K562 (cell line): Measurements from ENCODE around the gene PRDM1. TPM values are rescaled to one million over a fixed set of nuclear protein-coding genes. Genes with fewer than 3 reads are reported as not detected.

ENCODE experiments used
- ARHGAP35 ChIP-seq: fragments of 450-650 bp; IDR thresholded peaks from 2 replicates; pipeline ENCODE4 v1.6.1; 2018; ENCODE audit not compliant: partially characterized antibody
- BRF2 ChIP-seq: IDR thresholded peaks from 3 replicates; pipeline ENCODE4 v1.6.1; 2011; ENCODE audit warnings: borderline replicate concordance, mild to moderate bottlenecking; ENCODE audit not compliant: insufficient read length, insufficient read depth
- CCAR2 ChIP-seq: fragments of 200-400 bp; formaldehyde crosslinking; IDR thresholded peaks from 2 replicates; pipeline ENCODE4 v1.6.1; 2017; ENCODE audit warnings: mild to moderate bottlenecking, low read depth, low read length
- HSF4 ChIP-seq: fragments of 250-450 bp; sonication (Bioruptor Pico); IDR thresholded peaks from 2 replicates; pipeline ENCODE4 v2.1.2; 2022; ENCODE audit warnings: mild to moderate bottlenecking, moderate library complexity, borderline replicate concordance
- ID3 ChIP-seq, 2 experiments: fragments of 250-450 bp in 1 of 2; fragments of 450-650 bp in 1 of 2; sonication (Bioruptor Pico) in 1 of 2; IDR thresholded peaks; 2 replicates each; pipeline versions ENCODE4 v1.6.1 to v1.8.0; 2016 to 2021; ENCODE audit warnings: mild to moderate bottlenecking in 2 of 2, moderate library complexity in 2 of 2, missing compliant biosample characterization in 1 of 2, missing genetic modification characterization in 1 of 2
- PHB2 ChIP-seq: fragments of 450-650 bp; IDR thresholded peaks from 2 replicates; pipeline ENCODE4 v1.6.1; 2017; ENCODE audit warnings: low read depth
- THRA ChIP-seq: fragments of 450-650 bp; IDR thresholded peaks from 2 replicates; pipeline ENCODE4 v1.6.1; 2017; ENCODE audit warnings: mild to moderate bottlenecking, moderate library complexity
- ZBTB12 ChIP-seq: fragments of 250-450 bp; sonication (Bioruptor Pico); IDR thresholded peaks from 2 replicates; pipeline ENCODE4 v1.4.0; 2020
- ZNF175 ChIP-seq: fragments of 200-800 bp; sonication (Bioruptor generic); IDR thresholded peaks from 2 replicates; pipeline ENCODE4 v1.6.1; 2016; ENCODE audit warnings: low read depth, mild to moderate bottlenecking, missing genetic modification characterization, missing compliant biosample characterization
- ZNF318 ChIP-seq, 2 experiments: fragments of 450-650 bp; IDR thresholded peaks; 2 replicates each; pipeline ENCODE4 v1.6.1; 2016; ENCODE audit warnings: mild to moderate bottlenecking in 2 of 2, borderline replicate concordance in 1 of 2, low read depth in 1 of 2, moderate library complexity in 1 of 2
- polyA plus RNA-seq, 8 experiments: library from polyadenylated mRNA; depleted of rRNA in 4 of 8; stranded (reverse) in 5 of 8; unstranded in 3 of 8; fragments of >200 nt; fragmentation: Nextera tagmentation in 2 of 8; fragmentation: Illumina TruSeq in 1 of 8; extraction: Ambion mirVana in 2 of 8; extraction: Trizol in 1 of 8; gene quantifications; 2 replicates each; pipeline versions ENCODE4 v1.2.1 to v1.2.3, GENCODE V29; 2011 to 2014; ENCODE audit warnings: inconsistent platforms in 1 of 8, missing spikeins in 1 of 8
- total RNA-seq, 7 experiments: library from RNA; depleted of rRNA in 6 of 7; stranded (reverse); fragments of >200 nt in 6 of 7; fragmentation: Illumina TruSeq in 2 of 7; extraction: Trizol in 2 of 7; gene quantifications; 2 replicates each; pipeline versions ENCODE4 v1.2.1 to v1.2.3, GENCODE V29; 2011 to 2021; ENCODE audit warnings: low replicate concordance in 1 of 7

The PRDM1 gene
- total and polyA plus RNA-seq, 9 of the 15 experiments (the other 6 are each of a cell fraction or from before 2014, with no cell fraction given) = 0.09 to 0.89 (median 0.27) TPM

- TF ChIP-seq ZBTB12 = no peak
- no peak for TF ChIP-seq ID3 (CRISPR knock-in tag; IDR thresholded peaks at IDR 0.05)
- TF ChIP-seq ID3 (tag; IDR thresholded peaks at IDR 0.05) = no peak
- no peak for TF ChIP-seq ZNF175 (CRISPR knock-in tag)
- TF ChIP-seq ARHGAP35 = no peak
- no peak for TF ChIP-seq ZNF318 (IDR thresholded peaks at IDR 0.05; ENCODE audit: borderline replicate concordance in 1 of 2, low read depth in 1 of 2)
- no peak for TF ChIP-seq HSF4 (CRISPR knock-in tag)
- no peak for TF ChIP-seq BRF2
- no peak for TF ChIP-seq THRA
- TF ChIP-seq PHB2 = no peak
- no peak for TF ChIP-seq CCAR2
Observed at GRCh38 chr6:106099235-106099537, 13.1 kb downstream of the PRDM1 start (continued).
